ENCODE results near the gene MT1A.

MT1A gene

GRCh38 chr16:56632156-56632847 lies 6.2 kb upstream of the MT1A start, which contains the start of gene MT1M:
Gene MT1M, plus strand, starts transcription at chr16:56632659. Its CDS starts 73 bp downstream, at chr16:56632732.
- no peak for DNase-seq

- DNase-seq, result no peak
Observed at GRCh38 chr16:56632848-56633365, 5.6 kb upstream of the MT1A start.

GRCh38 chr16:56633535-56633934 lies 4.9 kb upstream of the MT1A start:
- no peak for DNase-seq

- DNase-seq, result no peak
Observed at GRCh38 chr16:56634715-56635440, 3.6 kb upstream of the MT1A start.

- DNase-seq, result no peak
Observed at GRCh38 chr16:56635441-56635967, 3.0 kb upstream of the MT1A start.

GRCh38 chr16:56636616-56637413 lies 1.7 kb upstream of the MT1A start:
- DNase-seq, result no peak

- DNase-seq, result no peak
Observed at GRCh38 chr16:56639045-56639444, 579 bp downstream of the MT1A start.

- no peak for DNase-seq
Observed at GRCh38 chr16:56640076-56640475, 1.6 kb downstream of the MT1A start.

- DNase-seq, result no peak
Observed at GRCh38 chr16:56641166-56641565, 2.7 kb downstream of the MT1A start.

- peak; percentile 76 for DNase-seq
Observed at GRCh38 chr16:56643080-56643778, 4.8 kb downstream of the MT1A start.

- DNase-seq, result no peak
Observed at GRCh38 chr16:56643833-56644232, 5.4 kb downstream of the MT1A start.

- DNase-seq, result no peak
Observed at GRCh38 chr16:56645311-56645710, 6.8 kb downstream of the MT1A start.

GRCh38 chr16:56645838-56646237 lies 7.4 kb downstream of the MT1A start:
- DNase-seq, result no peak

- DNase-seq, result no peak
Observed at GRCh38 chr16:56647641-56648431, 9.4 kb downstream of the MT1A start.

- DNase-seq, result no peak
Observed at GRCh38 chr16:56649271-56649670, 10.8 kb downstream of the MT1A start.

- no peak for DNase-seq
Observed at GRCh38 chr16:56649820-56650219, 11.4 kb downstream of the MT1A start.

GRCh38 chr16:56651586-56651985 lies 13.1 kb downstream of the MT1A start, which contains the start of gene MT1B:
Gene MT1B, plus strand, starts transcription at chr16:56651886. Its CDS starts 68 bp downstream, at chr16:56651954.
- DNase-seq, result no peak

- no peak for DNase-seq
Observed at GRCh38 chr16:56652600-56652999, 14.1 kb downstream of the MT1A start.

GRCh38 chr16:56653218-56653617 lies 14.8 kb downstream of the MT1A start:
- DNase-seq, result no peak

- peak; percentile 74 for DNase-seq
Observed at GRCh38 chr16:56657555-56658326, 19.3 kb downstream of the MT1A start, which contains the start of gene MT1F. Gene MT1F, plus strand, starts transcription at chr16:56657959. Its CDS starts 100 bp downstream, at chr16:56658059.

Measured in stimulated activated CD4-positive, alpha-beta T cell treated with anti-CD3 and anti-CD28 coated beads, Interleukin-4, amount 100 ng/mL, for 1 hour (primary cell).